Thyroid gland (tissue), 4 donors: Measurements from ENCODE around the gene ACLY. TPM values are rescaled to one million over a fixed set of nuclear protein-coding genes. Genes with fewer than 3 reads are reported as not detected.

ENCODE experiments used
- DNase-seq, 2 donors: peaks; one replicate each; pipeline ENCODE4 v3.0.0-alpha.2; 2019
- H3K27ac ChIP-seq, 3 donors: fragments of 200-600 bp; sonication (generic); 1 replicate in 2 of 3; 2 replicates in 1 of 3; pipeline ENCODE4 v1.5.1; 2016 to 2019; ENCODE audit warnings: mild to moderate bottlenecking in 1 of 3, moderate library complexity in 1 of 3
- H3K27me3 ChIP-seq: fragments of 200-600 bp; sonication (generic); one replicate; pipeline ENCODE4 v1.5.1; 2019
- H3K36me3 ChIP-seq, 2 donors: fragments of 200-600 bp; sonication (generic); one replicate each; pipeline ENCODE4 v1.5.1; 2016 to 2019
- H3K4me1 ChIP-seq, 2 donors: fragments of 200-600 bp; sonication (generic); one replicate each; pipeline ENCODE4 v1.5.1; 2017 to 2019
- H3K4me3 ChIP-seq, 3 donors: fragments of 200-600 bp; sonication (generic); replicated peaks in 1 of 3; 1 replicate in 2 of 3; 2 replicates in 1 of 3; pipeline ENCODE4 v1.5.1; 2016; ENCODE audit warnings: mild to moderate bottlenecking in 1 of 3
- H3K9me3 ChIP-seq: fragments of 200-600 bp; sonication (generic); one replicate; pipeline ENCODE4 v1.5.1; 2017
- POLR2A ChIP-seq, 2 donors: fragments of 450-650 bp; IDR thresholded peaks; one replicate each; pipeline ENCODE4 v1.6.1; 2017; ENCODE audit warnings: antibody characterized with exemption in 2 of 2, mild to moderate bottlenecking in 2 of 2, moderate library complexity in 1 of 2
- WGBS, 2 donors: methylation state at CpG; one replicate each; pipeline ENCODE4 v1.1.5; 2017; 5-methylcytosine and 5-hydroxymethylcytosine counted together
- intact Hi-C: fragments of 100-400 bp; cut with DNase I; formaldehyde crosslinking; loops from one replicate; pipeline ENCODE4 v1.15.1; 2023
- total RNA-seq, 4 donors: library from RNA; depleted of rRNA; stranded (reverse); fragments of >200 nt; gene quantifications; one replicate each; pipeline ENCODE4 v1.2.3, GENCODE V29; 2016
- TF ChIP-seq, protein P1 (sequence below), 6 experiments: fragments of 200-600 bp in 3 of 6; fragments of 450-650 bp in 3 of 6; sonication (generic) in 3 of 6; IDR thresholded peaks; one replicate each; pipeline ENCODE4 v1.5.1; 2016 to 2019; ENCODE audit warnings: antibody characterized with exemption in 6 of 6, mild to moderate bottlenecking in 2 of 6, inconsistent platforms in 1 of 6, moderate library complexity in 1 of 6

ACLY gene
- total RNA-seq, 4 donors from 2014 or later: 62.6 to 85.2 (median 78.8) TPM

DNA sequence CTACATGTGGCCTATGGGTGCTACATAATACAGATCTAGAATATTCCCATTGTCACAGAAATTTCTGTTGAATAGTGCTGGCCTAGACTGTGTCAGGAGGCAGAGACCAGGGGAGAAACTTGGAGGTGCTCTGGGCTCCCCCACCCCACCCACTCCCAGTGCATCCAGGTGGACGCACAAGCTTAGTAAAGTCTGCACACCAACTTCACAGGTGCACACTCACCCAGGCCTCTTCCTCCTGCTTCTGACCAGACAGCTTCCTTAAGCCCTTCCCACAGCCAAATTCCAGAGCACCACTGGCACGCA is 40.2 kb upstream of the ACLY start:
- Histone ChIP-seq H3K4me1 (peaks cover 6 to 8% of the 10 kb centered on the region in 2 donors), H3K4me3 (no peak overlapping the region), H3K36me3 (no peaks in the 10 kb centered on the region), H3K27ac (peak overlapping the region in 2 of 3 donors; percentile 46 to 54), H3K27me3 (no peaks in the 10 kb centered on the region), H3K9me3 (no peaks in the 10 kb centered on the region)
- 47 to 56% methylated on average over 2 of the region's 2 CpGs for WGBS, 2 donors
- intact Hi-C loops: no loop called here
- DNase-seq: peak; percentile 16 to 29
- TF ChIP-seq, protein P1, sequence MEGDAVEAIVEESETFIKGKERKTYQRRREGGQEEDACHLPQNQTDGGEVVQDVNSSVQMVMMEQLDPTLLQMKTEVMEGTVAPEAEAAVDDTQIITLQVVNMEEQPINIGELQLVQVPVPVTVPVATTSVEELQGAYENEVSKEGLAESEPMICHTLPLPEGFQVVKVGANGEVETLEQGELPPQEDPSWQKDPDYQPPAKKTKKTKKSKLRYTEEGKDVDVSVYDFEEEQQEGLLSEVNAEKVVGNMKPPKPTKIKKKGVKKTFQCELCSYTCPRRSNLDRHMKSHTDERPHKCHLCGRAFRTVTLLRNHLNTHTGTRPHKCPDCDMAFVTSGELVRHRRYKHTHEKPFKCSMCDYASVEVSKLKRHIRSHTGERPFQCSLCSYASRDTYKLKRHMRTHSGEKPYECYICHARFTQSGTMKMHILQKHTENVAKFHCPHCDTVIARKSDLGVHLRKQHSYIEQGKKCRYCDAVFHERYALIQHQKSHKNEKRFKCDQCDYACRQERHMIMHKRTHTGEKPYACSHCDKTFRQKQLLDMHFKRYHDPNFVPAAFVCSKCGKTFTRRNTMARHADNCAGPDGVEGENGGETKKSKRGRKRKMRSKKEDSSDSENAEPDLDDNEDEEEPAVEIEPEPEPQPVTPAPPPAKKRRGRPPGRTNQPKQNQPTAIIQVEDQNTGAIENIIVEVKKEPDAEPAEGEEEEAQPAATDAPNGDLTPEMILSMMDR (IDR thresholded peaks at IDR 0.05): no peak
- TF ChIP-seq POLR2A (IDR thresholded peaks at IDR 0.05): no peak

- Histone ChIP-seq H3K4me1 (peaks cover 6 to 8% of the 10 kb centered on the region in 2 donors), H3K27ac (no peak overlapping the region), H3K9me3 (no peaks in the 10 kb centered on the region), H3K4me3 (no peak overlapping the region), H3K27me3 (no peaks in the 10 kb centered on the region), H3K36me3 (no peaks in the 10 kb centered on the region)
- no peak for DNase-seq
- TF ChIP-seq, protein P1 (IDR thresholded peaks at IDR 0.05): no peak
- TF ChIP-seq POLR2A (IDR thresholded peaks at IDR 0.05): no peak
- intact Hi-C loops: no loop called here
- 92 to 95% methylated on average over 6 of the region's 6 CpGs for WGBS, 2 donors
Measured at GRCh38 chr17:41957869-41958439, 39.2 kb upstream of the ACLY start.

- Histone ChIP-seq H3K9me3 (no peaks in the 10 kb centered on the region), H3K36me3 (no peaks in the 10 kb centered on the region), H3K27ac (no peak overlapping the region), H3K27me3 (no peaks in the 10 kb centered on the region), H3K4me3 (no peak overlapping the region), H3K4me1 (peaks cover 5 to 6% of the 10 kb centered on the region in 2 donors)
- no peak for TF ChIP-seq POLR2A (IDR thresholded peaks at IDR 0.05)
- TF ChIP-seq, protein P1 (IDR thresholded peaks at IDR 0.05): no peak
- WGBS, 2 donors: 83 to 88% methylated on average over 11 of the region's 11 CpGs
- no peak for DNase-seq
- intact Hi-C loops: no loop called here
Measured at GRCh38 chr17:41957031-41957868, 38.5 kb upstream of the ACLY start.

- Histone ChIP-seq H3K27ac (no peak overlapping the region), H3K36me3 (no peaks in the 10 kb centered on the region), H3K27me3 (no peaks in the 10 kb centered on the region), H3K9me3 (no peaks in the 10 kb centered on the region), H3K4me3 (no peak overlapping the region), H3K4me1 (peaks cover 5 to 6% of the 10 kb centered on the region in 2 donors)
- intact Hi-C loops: no loop called here
- 94 to 97% methylated on average over 6 of the region's 6 CpGs for WGBS, 2 donors
- no peak for DNase-seq
- no peak for TF ChIP-seq POLR2A (IDR thresholded peaks at IDR 0.05)
- TF ChIP-seq, protein P1 (IDR thresholded peaks at IDR 0.05): no peak
Measured at GRCh38 chr17:41956522-41956921, 37.8 kb upstream of the ACLY start.
